ENCODE measurements around the gene NQO2. TPM values are rescaled to one million over a fixed set of nuclear protein-coding genes. Genes with fewer than 3 reads are reported as not detected.

The NQO2 gene
- polyA plus RNA-seq (2013, experiment 1 of 2; ENCODE audit: insufficient read length): 38.5 TPM
- polyA plus RNA-seq (2013, experiment 2 of 2; ENCODE audit: insufficient read length): 37.9 TPM

- peak; percentile 81 for DNase-seq
These were observed at the start of gene NQO2 for GRCh38 chr6:2999618-3000557. Gene NQO2 (plus strand): TSS chr6:2999894. CDS start chr6:3006553, 6,659 bp downstream.

GRCh38 chr6:2950713-2951112 is 49.0 kb upstream of the NQO2 start:
- no peak for DNase-seq

GRCh38 chr6:2951728-2952127 is 48.0 kb upstream of the NQO2 start:
- DNase-seq: no peak

GRCh38 chr6:2952557-2953095 is 47.1 kb upstream of the NQO2 start:
- DNase-seq: peak; percentile 88

GRCh38 chr6:2953098-2953497 is 46.6 kb upstream of the NQO2 start:
- no peak for DNase-seq

GRCh38 chr6:2956930-2957685 is 42.6 kb upstream of the NQO2 start:
- DNase-seq: no peak

GRCh38 chr6:2957696-2958330 is 41.9 kb upstream of the NQO2 start:
- DNase-seq: no peak

- DNase-seq: no peak
These were observed 41.4 kb upstream of the NQO2 start for GRCh38 chr6:2958331-2958711.

- no peak for DNase-seq
These were observed 40.9 kb upstream of the NQO2 start for GRCh38 chr6:2958776-2959175.

GRCh38 chr6:2959909-2960719 is 39.6 kb upstream of the NQO2 start:
- peak; percentile 85 for DNase-seq

GRCh38 chr6:2960935-2961334 is 38.8 kb upstream of the NQO2 start:
- DNase-seq: no peak

- DNase-seq: no peak
These were observed 38.2 kb upstream of the NQO2 start for GRCh38 chr6:2961506-2961905.

GRCh38 chr6:2962004-2962403 is 37.7 kb upstream of the NQO2 start:
- no peak for DNase-seq

GRCh38 chr6:2962636-2963035 is 37.1 kb upstream of the NQO2 start:
- no peak for DNase-seq

GRCh38 chr6:2963756-2964155 is 35.9 kb upstream of the NQO2 start:
- DNase-seq: no peak

GRCh38 chr6:2964793-2965505 is 34.7 kb upstream of the NQO2 start:
- no peak for DNase-seq

- DNase-seq: no peak
These were observed 33.3 kb upstream of the NQO2 start for GRCh38 chr6:2966347-2966746.

GRCh38 chr6:2967936-2968335 is 31.8 kb upstream of the NQO2 start:
- DNase-seq: no peak

GRCh38 chr6:2968600-2969135 is 31.0 kb upstream of the NQO2 start:
- DNase-seq: no peak

GRCh38 chr6:2969549-2969948 is 30.1 kb upstream of the NQO2 start:
- no peak for DNase-seq

Data from fibroblast of skin of abdomen (primary cell).